GM21619 (cell line): ENCODE data around the gene MATK.
"Not testable (repeated sequence)": the region's sequence is repeated elsewhere in the genome, so short reads cannot be mapped to it uniquely, and the experiment has no call there.

ENCODE experiments used
- ATAC-seq: cut with Tn5 transposase; IDR thresholded peaks from one replicate; pipeline ENCODE4 v1.9.1; 2021; ENCODE audit not compliant: unreplicated experiment

Gene MATK

GRCh38 chr19:3816566-3817218, 30.5 kb upstream of the MATK start:
- no peak for ATAC-seq

- not testable (repeated sequence) for ATAC-seq
These were observed 30.0 kb upstream of the MATK start for GRCh38 chr19:3816148-3816547.

- no peak for ATAC-seq
These were observed 28.5 kb upstream of the MATK start for GRCh38 chr19:3814648-3815047.

- ATAC-seq, result no peak
These were observed 27.6 kb upstream of the MATK start for GRCh38 chr19:3813473-3814392.

- ATAC-seq, result no peak
These were observed 24.7 kb upstream of the MATK start for GRCh38 chr19:3810708-3811355.

GRCh38 chr19:3809881-3810707, 23.9 kb upstream of the MATK start:
- no peak for ATAC-seq

GRCh38 chr19:3808420-3809143, 22.4 kb upstream of the MATK start:
- ATAC-seq, result no peak

- ATAC-seq, result no peak
These were observed 21.6 kb upstream of the MATK start for GRCh38 chr19:3807574-3808354.

GRCh38 chr19:3807131-3807480, 20.9 kb upstream of the MATK start:
- no peak for ATAC-seq

GRCh38 chr19:3805859-3806258, 19.7 kb upstream of the MATK start:
- no peak for ATAC-seq

- no peak for ATAC-seq
These were observed 18.2 kb upstream of the MATK start for GRCh38 chr19:3804429-3804828.

- no peak for ATAC-seq
These were observed 17.8 kb upstream of the MATK start for GRCh38 chr19:3803986-3804385.

GRCh38 chr19:3803114-3803888, 17.1 kb upstream of the MATK start:
- no peak for ATAC-seq

- no peak for ATAC-seq
These were observed 15.4 kb upstream of the MATK start for GRCh38 chr19:3801412-3802096.

- ATAC-seq, result no peak
These were observed 14.8 kb upstream of the MATK start for GRCh38 chr19:3800996-3801395.

- ATAC-seq, result no peak
These were observed 12.0 kb upstream of the MATK start for GRCh38 chr19:3798137-3798536.

- ATAC-seq, result no peak
These were observed 10.2 kb upstream of the MATK start for GRCh38 chr19:3796358-3796757.

GRCh38 chr19:3793799-3794198, 7.6 kb upstream of the MATK start:
- no peak for ATAC-seq
